GM12872 (cell line): ENCODE measurements around the gene EFHD2.

Experiments used
- TF ChIP-seq, protein P1 (sequence below): IDR thresholded peaks from 3 replicates; pipeline ENCODE4 v1.5.1; 2011; ENCODE audit warnings: low read depth, mild to moderate bottlenecking, low read length, moderate library complexity; ENCODE audit not compliant: insufficient read depth

The EFHD2 gene

DNA sequence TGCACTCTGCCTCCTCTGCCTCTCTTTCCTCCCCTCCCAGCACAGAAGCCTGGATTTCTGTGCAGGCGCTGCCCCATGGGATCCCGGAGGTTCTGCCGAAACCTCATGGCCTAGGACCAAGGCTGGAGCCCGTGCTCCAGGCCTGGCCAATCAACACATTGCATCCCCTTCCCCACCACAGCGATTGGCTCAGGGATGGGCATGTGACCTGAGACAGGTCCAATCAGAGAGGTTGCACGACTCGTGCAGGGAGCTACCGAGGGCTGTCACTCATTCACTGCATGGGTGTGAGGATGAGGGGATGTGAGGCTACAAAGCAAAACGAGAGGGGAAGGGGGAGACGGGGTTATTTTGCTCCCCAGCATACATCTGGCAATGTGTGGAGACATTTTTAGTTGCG, 62.9 kb downstream of the EFHD2 start:
- TF ChIP-seq, protein P1, sequence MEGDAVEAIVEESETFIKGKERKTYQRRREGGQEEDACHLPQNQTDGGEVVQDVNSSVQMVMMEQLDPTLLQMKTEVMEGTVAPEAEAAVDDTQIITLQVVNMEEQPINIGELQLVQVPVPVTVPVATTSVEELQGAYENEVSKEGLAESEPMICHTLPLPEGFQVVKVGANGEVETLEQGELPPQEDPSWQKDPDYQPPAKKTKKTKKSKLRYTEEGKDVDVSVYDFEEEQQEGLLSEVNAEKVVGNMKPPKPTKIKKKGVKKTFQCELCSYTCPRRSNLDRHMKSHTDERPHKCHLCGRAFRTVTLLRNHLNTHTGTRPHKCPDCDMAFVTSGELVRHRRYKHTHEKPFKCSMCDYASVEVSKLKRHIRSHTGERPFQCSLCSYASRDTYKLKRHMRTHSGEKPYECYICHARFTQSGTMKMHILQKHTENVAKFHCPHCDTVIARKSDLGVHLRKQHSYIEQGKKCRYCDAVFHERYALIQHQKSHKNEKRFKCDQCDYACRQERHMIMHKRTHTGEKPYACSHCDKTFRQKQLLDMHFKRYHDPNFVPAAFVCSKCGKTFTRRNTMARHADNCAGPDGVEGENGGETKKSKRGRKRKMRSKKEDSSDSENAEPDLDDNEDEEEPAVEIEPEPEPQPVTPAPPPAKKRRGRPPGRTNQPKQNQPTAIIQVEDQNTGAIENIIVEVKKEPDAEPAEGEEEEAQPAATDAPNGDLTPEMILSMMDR: no peak

DNA sequence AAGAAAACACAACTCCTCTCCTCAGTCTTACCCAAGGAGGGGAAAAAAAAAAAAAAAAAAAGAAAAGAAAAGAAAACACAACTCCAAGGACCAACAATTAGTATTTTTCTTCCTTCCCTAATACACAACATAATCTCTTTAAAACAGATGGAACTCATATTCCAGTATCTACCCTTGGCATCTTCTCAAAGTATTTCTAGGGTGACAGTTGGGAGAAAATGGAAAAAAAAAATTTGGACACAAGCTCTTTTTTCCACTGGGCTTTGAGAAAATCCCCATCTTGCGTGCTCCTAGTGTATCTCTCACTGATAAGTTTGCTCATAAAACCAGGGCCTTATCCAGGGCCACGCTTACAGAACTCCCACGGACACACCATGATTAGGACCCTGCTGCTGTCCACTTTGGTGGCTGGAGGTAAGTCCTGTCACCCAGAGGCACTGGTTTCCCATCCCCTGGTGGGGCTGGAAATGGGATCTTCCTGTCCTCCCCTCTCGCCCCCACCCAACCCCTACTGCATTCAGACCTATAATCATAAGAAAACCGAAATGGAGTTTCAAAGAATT, 66.1 kb downstream of the EFHD2 start, which contains the start of gene CELA2B:
Gene CELA2B (plus strand): TSS at position 353 of the 563 bp plus-strand sequence. CDS start 22 bp downstream, at position 375.
- TF ChIP-seq, protein P1: no peak

DNA sequence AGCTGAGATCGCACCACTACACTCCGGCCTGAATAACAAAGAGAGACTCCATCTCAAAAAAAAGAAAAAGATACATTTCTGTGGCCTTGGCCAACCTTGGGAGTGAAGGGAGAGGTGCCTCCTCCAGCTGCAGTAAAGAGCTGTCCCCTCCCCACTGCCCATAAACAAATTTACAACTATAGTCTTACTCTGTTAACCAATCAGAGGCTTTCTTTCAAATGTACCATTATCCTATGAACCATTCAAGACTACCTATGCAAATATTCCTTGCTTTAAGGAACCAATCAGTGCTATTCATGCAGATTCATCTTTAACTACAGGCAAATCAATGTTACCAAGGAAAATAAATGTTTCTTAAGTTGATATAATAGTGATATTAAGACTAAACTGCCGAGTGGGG, 67.2 kb downstream of the EFHD2 start:
- TF ChIP-seq, protein P1: no peak

DNA sequence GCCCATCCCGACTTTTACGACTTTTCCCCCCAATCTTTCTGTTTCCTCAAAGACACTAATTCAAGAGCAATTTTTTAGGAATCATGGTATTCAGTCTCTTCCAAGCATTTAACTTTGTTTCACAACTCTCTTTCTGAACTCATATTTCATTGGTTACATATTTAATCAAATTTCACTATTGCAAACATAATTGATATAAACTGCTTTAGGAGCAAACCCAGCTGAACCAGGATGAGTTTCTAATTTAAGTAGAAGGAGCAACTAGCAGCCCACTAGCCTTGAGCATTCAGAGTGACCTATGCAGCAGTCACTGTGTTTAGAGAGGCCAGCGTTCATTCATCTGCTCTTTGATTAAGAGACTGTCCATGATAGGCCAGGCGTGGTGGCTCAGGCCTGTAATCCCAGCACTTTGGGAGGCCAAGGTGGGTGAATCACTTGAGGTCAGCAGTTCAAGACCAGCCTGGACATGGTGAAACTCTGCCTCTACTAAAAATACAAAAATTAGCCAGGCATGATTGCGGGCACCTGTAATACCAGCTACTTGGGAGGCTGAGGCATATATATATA, 68.0 kb downstream of the EFHD2 start:
- TF ChIP-seq, protein P1: no peak
